ENCODE results near the gene ISG20. TPM values are rescaled to one million over a fixed set of nuclear protein-coding genes. Genes with fewer than 3 reads are reported as not detected.
"Not testable (repeated sequence)": the region's sequence is repeated elsewhere in the genome, so short reads cannot be mapped to it uniquely, and the experiment has no call there.

The ISG20 gene
- total RNA-seq, 1 experiment from 2014 or later: 3.8 TPM

DNA sequence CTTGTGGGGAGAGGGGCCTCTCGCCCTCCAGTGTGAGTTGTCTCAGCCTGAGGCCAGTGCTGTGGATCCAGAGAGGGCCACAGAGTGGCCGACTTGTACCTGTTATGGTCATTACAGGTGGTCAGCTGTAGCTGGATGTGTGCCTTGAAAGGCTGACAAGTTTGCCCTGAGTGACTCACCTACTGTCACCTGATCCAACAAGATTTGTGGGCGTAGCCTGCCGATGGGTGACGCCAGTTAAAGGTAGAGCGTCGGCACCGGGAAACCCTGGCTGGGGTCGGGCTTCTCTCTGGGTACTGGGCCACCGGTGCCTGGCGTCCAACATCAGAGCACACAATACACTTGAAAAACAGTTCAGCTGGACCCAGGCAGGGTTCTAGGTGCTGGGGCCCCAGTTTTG lies 2.8 kb upstream of the ISG20 start:
- DNase-seq (ENCODE audit: low spot score): no peak

DNA sequence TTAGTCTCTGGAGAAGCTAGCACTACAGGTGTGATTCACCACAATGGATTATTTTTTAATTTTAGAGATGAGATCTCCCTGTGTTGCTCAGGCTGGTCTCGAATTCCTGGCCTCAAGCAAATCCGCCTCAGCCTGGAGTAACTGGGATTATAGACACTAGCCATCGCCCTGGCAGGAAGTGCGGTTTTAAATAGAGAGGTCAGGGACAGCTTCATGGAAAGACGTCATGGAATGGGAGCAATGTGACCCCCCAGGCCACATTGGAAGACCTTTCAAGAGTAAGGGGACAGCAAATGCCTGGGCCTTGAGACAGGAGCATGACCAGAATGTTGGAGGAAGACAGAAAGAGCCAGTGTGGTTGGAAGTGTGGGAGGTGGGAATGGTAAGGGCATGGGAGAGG lies 2.2 kb upstream of the ISG20 start:
- DNase-seq (ENCODE audit: low spot score): no peak

DNA sequence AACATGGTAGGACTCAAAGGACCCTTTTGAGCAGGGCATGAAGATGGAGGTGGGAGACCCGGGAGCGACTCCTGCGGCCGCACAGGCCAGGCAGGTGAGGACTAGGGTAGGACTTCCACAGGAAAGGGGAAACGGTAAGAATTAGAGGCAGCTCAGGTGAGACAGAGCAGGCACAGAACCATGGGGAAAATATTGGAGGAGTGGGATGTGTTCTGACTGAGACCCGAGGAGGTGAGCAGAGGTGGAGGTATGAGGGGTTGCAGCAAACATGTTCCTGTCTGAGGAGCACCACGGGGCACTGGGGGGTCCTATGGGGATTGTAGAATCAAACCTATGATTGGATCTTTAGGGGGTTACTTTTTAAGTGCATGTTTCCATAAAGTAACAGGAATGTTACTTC lies 1.4 kb upstream of the ISG20 start:
- DNase-seq (ENCODE audit: low spot score): no peak

DNA sequence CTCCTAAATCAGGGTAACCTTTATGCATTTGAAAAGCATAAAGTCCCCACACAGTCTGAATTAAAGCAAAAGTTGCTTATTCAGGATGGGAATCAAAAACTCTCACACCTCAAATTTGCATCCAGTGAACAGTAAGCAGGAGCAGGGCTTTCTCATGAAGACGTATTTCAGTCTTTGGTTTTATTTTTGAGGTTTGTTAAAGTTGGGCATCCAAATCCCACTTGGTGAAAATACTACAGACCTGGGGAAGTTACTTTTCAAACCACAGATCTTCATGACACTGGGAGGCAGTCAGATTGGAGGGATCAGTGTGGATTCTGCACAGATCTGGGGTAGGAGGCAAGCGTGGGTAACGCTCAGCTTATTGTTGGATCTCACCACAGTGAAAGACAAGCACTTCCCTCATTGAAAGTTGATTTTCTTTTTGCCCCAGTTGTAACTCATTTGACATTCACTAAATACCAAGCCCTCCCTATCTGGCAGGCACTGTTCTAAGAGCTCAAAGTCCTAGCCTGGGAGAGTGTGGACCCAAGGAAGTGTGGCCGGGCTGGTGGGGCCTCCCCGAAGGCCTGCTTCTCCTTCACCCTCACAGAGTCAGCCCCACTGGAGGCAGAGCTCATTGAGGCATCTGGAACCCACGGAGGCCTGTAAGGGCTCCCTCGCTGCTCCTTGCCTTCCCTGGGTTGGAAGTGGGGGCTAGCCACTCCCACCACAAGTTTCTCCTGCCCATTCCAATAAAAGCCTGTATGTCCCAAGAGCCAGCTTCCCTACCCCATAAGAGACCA lies 783 bp upstream of the ISG20 start:
- no peak for DNase-seq (ENCODE audit: low spot score)

GRCh38 chr15:88641959-88642452 lies 3.2 kb downstream of the ISG20 start:
- no peak for DNase-seq (ENCODE audit: low spot score)

DNA sequence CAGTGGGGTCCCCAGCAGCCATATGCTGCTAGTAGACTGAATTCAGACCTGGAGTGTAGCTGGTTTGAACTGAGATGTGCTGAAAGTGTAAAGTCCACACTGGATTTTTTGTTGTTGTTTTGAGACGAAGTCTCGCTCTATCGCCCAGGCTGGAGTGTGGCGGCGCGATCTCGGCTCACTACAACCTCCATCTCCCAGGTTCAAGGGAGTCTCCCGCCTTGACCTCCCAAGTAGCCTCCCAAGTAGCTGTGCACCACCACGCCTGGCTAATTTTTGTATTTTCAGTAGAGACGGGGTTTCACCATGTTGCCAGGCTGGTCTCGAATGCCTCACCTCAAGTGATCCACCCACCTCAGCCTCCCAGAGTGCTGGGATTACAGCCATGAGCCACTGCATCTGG lies 3.7 kb downstream of the ISG20 start:
- DNase-seq (ENCODE audit: low spot score): not testable (repeated sequence)

- DNase-seq (ENCODE audit: low spot score): no peak
Measured at GRCh38 chr15:88644741-88645140, 5.9 kb downstream of the ISG20 start.

DNA sequence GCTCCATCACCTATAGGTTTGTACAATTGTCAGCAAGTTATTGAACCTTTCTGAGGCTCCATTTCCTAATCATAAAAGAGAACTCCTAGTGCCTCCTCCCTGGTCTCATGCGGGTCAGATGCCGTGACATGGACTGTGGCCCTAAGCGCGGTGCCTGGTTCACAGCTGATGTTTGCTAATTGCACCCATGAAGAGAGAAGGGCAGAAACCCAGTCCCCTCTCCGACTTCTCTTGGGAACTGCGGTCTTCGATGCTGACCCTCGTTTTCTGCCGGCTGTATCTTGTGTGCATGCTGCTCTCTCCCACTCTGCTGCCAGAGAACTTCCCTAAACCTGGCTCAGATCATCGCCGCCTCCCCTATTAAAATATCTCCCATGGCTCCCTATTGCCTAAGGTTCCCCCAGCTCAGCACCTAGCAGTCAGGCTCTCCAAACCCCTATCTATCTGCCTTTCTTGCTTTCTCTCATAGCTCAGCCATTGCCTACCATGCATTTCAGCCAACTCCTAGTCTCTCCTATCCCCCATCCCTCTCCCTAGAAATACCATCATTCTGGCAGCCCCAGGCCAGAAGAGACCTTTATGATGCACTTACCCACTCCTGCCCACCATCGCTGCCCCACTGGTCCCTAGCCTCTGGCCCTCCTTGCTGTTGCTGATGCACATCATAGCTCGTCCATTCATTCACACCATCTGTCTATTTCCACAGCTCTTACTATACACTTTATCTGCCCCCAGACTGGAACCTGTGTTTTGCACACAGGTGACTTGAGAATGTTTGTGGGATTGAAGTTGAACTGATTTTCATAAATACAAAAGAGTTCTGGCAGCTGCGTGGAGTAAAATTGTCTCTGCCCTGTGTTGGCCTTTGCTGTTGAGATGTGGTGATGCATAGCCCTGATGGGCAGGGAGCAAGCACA lies 6.6 kb downstream of the ISG20 start:
- DNase-seq (ENCODE audit: low spot score): no peak

GRCh38 chr15:88646088-88646405 lies 7.2 kb downstream of the ISG20 start:
- DNase-seq (ENCODE audit: low spot score): no peak

GRCh38 chr15:88646951-88647350 lies 8.1 kb downstream of the ISG20 start:
- DNase-seq (ENCODE audit: low spot score): no peak

DNA sequence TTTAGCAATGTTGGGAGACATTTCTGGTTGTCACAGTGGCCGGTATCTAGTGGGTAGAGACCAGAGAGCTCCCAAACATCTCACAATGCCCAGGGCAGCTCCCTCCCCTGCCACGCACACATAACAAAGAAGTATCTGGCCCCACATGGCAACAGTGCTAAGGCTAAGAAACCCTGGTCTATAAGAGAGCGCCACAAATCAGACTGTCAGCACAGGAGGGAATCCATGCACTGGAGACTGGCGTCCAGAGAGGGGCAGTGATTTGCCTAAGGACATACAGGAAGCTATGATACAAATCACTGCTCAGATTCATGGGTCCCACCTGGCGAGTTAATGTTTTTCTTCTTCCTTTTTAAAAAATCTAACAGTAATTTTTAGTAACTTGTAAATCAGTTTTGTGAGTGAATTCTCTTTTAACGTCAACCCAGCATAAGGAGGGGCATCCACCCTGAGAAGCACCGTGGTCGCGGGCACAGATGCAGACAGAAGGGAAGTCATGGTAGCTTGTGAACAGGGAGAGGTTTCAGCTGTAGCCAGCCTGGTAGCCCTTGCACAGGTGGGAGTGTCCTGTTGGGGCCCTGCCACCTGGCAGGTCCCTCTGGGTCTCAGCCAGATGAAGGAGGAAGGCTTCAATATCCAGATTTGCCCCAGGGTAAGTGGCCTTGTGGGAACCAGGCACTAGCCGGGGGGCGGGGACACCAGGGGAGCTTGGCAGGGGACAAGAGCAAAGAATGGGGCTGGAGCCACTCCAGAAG lies 8.7 kb downstream of the ISG20 start:
- no peak for DNase-seq (ENCODE audit: low spot score)

DNA sequence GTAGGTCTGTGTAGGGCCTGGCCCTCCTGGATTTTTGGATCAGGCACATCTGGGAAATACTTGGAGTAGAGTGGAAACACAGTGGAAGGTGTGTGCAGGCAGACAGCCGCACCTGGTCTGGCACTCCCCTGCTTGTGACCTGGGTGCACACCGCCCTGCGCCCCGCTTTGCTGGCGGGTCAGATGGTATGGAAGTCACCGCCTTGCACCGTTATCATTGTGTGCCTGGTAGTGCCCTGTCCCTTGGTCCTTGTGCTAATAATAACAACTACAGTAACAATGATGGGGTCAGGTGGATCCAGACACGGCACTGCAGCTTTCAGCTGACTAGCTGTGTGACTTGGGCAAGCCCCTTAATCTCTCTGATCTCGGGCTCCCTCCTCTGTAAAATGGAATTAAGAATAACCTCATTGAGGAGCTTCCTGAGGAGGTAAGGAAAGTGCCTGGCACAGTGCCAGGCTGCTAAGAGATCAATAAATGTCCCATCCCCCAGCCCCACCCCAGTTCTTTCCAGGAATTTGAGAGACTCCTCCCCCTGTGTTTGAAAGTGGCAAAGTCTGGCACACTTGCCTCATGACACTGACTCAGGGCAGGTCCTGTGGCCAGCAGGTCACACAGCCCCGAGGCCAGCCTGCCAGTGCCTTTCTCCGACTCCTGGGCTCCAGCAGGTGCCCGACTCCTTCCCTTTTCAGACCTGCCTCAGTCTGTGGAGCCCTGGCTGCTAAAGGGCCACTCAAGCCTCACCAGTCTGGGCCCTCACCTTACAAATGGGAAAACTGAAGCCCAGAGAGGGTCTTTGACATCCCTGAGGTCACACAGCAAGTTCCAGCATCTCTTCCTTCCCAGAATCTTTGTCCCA lies 9.8 kb downstream of the ISG20 start:
- no peak for DNase-seq (ENCODE audit: low spot score)

GRCh38 chr15:88649286-88649733 lies 10.5 kb downstream of the ISG20 start:
- peak; percentile 71 for DNase-seq (ENCODE audit: low spot score)

GRCh38 chr15:88649753-88650551 lies 11.1 kb downstream of the ISG20 start:
- DNase-seq (ENCODE audit: low spot score): no peak

DNA sequence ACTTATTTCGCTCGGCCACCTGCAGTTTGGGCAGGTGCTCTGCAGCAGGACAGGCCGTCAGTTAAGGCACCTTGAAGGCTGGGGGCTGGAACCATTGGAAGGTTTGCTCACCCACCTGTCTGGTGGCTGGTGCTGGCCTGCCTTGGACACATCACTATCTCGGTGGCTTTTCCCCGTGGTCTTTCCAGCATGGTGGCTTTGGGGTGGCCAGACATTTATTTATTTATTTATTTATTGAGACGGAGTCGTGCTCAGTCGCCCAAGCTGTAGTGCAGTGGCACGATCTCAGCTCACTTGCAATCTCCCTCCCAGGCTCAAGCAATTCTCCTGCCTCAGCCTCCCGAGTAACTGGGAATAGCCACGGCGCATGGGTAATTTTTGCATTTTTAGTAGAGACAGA lies 11.7 kb downstream of the ISG20 start:
- DNase-seq (ENCODE audit: low spot score): no peak

DNA sequence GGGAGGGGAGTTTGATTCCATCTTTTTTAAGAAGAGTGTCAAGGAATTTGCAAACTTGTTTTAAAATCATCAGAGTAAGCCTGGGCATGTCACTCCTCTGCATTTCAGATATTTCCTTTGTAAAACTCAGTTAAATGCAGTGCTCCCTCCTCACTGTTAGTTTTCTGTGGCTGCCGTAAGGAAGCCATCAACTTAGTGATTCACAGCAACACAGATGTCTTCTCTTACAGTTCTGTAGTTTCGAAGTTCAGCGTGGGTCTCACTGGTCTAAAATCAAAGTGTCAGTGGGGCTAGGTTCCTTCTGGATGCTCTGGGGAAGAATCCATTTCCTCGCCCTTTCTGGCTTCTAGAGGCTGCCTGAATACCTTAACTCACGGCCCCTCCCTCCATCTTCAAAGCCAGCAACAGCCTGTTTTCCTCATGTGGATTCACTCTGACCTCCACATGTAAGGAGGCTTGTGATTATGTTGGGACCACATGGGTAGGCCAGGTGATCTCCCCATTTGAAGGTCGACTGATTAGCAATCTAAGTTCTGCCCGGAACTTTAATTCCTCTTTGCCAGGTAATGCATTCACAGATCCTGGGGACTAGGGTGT lies 12.4 kb downstream of the ISG20 start:
- no peak for DNase-seq (ENCODE audit: low spot score)

DNA sequence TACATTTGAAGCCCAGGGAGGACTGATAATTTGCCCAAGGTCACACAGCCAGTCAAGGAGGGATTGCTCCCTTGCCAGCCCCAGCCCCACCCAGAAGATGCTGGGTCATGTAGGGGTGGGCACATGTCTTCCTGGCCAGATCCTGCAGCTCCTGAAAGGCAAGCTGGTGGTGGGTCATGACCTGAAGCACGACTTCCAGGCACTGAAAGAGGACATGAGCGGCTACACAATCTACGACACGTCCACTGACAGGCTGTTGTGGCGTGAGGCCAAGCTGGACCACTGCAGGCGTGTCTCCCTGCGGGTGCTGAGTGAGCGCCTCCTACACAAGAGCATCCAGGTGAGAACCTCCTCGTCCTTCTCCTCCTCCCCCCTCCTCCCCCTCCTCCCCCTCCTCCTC lies 13.2 kb downstream of the ISG20 start:
- DNase-seq (ENCODE audit: low spot score): no peak

DNA sequence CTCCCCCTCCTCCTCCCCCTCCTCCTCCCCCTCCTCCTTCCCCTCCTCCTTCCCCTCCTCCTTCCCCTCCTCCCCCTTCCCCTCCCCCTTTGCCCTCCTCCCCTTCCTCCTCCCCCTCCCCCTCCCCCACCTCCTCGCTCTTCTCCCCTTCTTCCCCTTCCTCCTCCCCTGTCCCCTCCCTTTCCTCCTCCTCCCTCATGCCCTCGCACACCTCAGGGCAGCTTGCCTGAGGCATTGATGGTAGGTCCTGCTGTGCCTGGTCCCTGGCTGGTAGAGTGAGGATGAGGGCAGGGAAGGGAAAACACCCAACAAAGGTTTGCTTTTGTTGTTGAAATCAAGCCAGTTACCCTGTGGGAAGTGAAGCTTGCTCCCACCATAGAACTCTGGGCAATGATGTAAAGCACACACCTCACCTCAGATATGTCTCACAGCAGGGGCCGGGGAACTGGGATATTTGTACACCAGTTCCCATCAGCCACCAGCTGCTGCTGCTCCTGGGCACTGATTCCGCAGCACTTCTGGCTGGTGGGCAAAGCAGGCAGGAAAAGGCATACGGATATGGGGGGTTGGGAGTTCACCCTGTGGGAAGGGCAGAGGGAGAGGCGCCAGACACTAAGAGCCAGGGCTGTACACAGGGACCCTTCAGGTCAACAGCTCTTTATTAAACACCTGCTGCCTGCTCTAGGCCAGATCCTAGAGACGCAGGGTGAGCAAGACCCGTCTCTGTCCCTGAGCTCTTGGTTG lies 13.8 kb downstream of the ISG20 start:
- no peak for DNase-seq (ENCODE audit: low spot score)

Measured in A172 (cell line).